Hindlimb muscle (tissue), 1 donor: ENCODE data around the gene ZCCHC7. TPM values are rescaled to one million over a fixed set of nuclear protein-coding genes. Genes with fewer than 3 reads are reported as not detected.

ENCODE experiments used
- DNase-seq: peaks from one replicate; pipeline ENCODE4 v3.0.0-alpha.2; 2013
- polyA plus RNA-seq: library from polyadenylated mRNA; unstranded; fragments of 120-200 nt; gene quantifications from one replicate; pipeline ENCODE4 v1.2.1, GENCODE V29; 2013; ENCODE audit not compliant: insufficient read length

The ZCCHC7 gene
- polyA plus RNA-seq, 1 donor = 11.0 TPM

DNA sequence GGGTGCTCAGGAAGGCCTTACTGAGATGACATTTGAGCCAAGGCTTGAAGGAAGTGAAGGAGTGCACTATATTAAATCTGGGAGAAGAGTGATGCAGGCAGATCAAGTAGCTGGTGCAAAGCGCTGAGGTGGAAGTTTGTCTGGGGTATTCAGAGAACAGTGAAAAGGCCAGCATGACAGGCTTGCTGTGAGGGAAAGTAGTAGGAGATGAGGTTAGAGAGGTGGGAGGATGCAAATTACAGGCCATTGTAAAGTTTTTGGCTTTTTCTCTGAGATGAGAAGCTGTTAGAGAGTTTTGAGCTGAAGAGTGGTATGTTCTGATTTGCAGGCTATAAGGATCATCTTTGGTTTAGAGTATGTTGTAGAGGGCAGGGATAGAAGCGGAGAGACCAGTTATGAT is 221.3 kb downstream of the ZCCHC7 start:
- DNase-seq = no peak

DNA sequence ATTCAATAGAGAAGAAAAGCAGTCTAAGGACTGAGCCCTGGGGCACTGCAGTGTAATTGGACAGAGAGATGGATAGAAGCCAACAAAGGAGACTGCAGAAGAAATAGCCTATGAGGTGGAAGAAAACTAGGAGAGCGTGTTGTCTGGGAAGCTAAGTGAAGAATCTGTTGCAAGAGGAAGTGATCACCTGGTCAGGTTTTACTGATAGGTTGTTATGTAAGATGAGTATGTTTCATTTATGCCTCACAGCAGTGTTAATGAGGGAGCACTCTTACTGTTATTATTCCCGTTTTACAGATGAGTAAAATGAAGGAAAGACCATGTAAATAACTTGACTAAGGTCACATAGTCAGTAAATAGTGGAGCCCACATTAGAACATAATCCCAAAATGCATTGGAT is 222.1 kb downstream of the ZCCHC7 start:
- DNase-seq = no peak

- no peak for DNase-seq
These were observed 222.5 kb downstream of the ZCCHC7 start for GRCh38 chr9:37342895-37343294.

DNA sequence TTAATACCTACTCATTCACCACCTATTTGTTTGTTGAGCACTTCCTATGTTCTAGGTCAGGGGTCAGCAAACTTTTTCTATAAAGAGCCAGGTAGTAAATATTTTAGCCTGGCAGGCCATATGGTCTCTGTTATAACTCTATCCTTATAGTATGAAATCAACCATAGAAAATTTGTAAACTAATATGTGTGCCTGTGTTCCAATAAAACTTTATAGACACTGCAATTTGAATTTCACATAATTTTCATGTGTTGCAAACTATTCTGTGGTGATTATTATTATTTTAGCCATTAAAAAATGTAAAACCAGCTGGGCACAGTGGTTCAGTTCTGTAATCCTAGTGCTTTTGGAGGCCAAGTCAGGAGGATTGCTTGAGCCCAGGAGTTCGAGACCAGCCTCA is 223.3 kb downstream of the ZCCHC7 start:
- no peak for DNase-seq

DNA sequence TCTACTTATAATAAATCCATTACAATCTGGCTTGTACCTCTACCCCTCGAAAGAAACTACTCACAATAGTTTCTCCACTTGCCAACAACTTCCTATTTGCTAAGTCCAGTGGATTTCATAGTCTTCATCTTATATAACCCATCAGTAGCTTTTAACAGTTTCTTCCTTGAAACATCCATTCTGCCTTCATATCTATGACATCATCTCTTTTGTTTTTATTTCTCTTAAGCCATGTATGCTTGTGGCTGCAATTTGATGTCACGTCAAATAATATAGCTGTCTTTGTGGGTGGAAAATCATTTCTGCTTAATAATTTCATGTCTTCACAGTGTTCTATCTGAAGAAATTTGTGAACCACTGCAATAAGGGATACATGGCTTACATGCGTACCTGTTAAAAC is 224.7 kb downstream of the ZCCHC7 start:
- no peak for DNase-seq

DNA sequence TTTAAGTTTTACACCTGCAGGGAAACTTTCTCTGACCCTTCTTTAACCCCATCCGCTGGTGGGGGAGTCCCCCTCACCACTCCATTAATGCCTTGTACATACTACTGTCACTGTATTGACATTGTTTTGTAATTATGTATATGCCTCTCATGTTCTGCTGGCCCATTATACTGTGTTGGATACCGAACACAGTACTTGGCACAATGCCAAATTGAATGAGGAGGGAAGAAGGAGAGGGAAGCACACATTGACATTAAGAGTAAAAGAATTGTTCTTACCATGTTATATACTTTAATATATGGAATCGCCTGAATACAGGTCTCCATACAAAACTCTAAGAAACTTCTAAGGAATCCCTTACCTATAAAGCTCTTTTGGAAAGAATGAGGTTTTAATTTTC is 228.5 kb downstream of the ZCCHC7 start:
- DNase-seq = no peak

GRCh38 chr9:37350486-37351190 is 230.3 kb downstream of the ZCCHC7 start:
- no peak for DNase-seq

DNA sequence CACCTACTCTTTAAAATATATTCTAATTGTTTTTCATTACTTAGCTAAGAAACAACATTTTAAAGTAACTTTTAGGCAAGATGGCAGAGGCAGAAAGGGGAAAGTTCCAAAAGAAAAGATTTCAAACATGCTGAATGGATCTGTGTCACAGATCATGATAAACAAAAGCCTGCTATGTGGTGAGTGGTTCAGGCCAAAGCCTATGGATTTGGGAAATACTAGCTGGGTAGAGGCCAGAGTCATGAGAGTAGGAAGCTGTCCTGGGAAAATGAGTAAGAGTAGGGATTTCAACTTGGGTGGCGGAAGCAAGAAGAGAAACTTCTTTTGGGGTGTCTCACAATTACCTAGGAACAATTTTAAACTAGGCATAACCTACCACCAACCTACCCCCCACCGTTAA is 233.4 kb downstream of the ZCCHC7 start:
- no peak for DNase-seq

DNA sequence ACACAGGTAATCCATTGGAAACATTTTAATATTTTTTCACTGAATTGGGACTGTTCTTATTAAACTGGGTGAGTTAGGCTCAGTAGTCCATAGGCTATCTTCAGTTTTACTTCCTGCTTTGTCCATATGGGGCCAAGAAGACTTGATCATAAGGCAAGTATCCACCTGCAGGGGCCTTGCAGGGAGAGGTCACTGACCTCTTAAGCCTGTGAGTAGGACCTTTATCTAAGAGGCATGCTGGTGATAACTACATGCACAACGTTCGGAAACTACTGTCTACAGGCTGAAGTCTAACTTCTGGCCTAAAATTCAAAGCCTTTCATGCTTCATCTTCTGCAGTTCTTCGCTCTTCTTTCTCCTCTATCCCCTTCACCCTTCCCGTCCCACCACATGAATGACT is 242.1 kb downstream of the ZCCHC7 start:
- no peak for DNase-seq

GRCh38 chr9:37363124-37363523 is 242.8 kb downstream of the ZCCHC7 start:
- no peak for DNase-seq

GRCh38 chr9:37364136-37364535 is 243.8 kb downstream of the ZCCHC7 start:
- DNase-seq = no peak

- DNase-seq = no peak
These were observed 244.5 kb downstream of the ZCCHC7 start for GRCh38 chr9:37364751-37365360.

DNA sequence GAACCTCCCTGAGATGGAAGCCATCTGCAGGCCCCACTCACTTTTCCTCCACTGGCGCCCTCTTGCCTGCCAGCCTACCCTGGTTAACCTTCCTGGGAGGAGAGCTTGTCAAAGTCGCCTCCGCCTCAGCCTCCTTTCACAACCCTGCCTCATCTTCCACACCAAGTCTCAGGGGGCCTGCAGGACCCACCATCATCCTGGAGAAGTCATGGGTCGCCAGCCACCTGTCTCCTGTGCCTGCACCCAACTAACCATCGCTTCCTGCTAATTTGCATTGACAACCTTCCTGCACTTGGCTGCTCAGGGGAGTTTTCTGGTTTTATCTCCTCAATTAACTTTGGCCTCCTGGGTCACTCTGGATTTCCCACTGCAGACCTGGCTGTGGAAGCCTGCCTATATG is 249.3 kb downstream of the ZCCHC7 start:
- no peak for DNase-seq

DNA sequence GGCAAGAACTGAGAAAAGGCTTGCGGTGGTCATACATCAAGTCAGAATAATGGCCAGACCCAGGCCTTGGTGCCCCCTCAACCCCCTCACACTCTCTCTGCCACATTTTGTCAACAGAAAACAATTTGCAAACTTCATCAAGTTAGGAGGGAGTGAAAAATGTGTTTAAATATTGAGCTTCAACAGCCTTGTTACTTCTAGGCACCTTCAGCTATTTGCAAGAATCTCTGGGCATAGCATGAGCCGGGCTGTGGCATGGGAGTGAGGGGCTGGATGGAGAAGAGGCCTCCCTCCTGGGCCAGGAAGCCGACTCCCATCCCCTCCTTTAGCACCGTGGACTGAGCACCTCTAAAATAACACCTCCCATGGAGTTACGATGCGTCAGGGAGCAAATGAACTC is 249.9 kb downstream of the ZCCHC7 start:
- no peak for DNase-seq

DNA sequence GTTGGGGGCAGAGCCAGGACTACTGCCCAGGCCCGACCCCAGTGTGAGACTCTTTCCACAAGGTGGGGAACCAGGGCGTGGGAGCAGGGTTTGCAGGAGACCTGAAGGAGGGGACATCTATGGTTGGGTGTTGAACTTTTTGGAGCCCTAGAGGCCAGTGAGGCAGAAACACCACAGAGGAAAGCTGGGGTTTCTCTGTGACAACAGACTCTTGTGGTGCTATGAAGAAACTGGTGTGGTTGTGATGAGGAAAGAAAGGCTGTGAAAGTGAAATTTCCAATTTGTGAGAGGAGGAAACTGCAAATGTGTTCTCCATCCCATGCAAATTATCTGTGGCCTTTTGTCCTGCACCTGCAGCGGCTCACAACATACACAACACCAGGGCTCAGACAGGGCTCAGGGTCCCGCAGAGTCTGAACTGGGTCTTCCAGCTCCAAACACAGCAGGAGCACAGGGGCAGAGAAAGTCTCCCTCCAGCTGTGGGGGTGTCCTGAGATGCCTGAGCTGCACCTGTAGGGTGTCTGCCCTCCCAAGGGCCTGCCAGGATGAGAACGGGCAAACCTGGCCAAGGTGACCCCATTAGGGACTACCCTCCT is 250.7 kb downstream of the ZCCHC7 start:
- DNase-seq = no peak

DNA sequence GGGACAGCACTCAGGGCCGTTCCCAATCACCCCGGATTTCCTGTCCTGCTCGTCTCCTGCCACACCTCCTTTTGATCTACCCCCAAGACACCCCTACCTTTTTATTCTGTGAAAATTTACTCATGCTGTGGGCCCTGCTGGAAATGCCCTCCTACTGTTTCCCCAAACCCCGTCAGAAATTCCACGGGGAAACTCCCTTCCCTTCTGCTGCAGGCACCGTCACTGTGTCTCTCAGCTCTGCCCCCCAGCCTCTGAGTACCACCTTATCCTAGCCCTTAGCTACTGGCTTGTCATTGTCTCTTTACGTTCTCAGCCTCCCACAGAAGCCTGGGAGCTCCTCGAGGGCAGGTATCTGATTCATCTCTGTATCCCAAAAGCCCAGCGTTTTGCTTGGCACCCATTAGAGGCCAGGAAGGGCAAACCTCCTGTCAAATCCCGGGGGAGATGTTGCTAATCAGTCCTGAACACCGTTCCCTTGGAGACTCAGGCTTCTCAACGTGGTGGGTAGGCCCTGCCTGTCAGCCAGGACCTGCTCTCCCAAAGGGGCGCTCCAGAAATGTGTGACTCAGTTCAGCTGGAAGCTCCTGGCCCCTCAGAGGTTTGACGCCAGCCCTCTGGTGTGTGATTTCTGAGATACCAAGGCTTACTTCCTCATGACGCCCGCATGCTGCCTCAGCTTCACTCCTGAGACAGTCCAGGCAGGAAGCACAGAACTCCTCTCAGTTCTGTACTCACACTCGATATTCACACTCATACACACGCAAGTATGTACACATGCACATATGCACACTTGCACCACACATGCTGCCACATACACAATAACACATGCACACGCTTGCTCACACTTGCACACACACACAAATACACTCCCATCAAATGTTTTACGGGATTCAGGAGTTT is 251.4 kb downstream of the ZCCHC7 start:
- no peak for DNase-seq

DNA sequence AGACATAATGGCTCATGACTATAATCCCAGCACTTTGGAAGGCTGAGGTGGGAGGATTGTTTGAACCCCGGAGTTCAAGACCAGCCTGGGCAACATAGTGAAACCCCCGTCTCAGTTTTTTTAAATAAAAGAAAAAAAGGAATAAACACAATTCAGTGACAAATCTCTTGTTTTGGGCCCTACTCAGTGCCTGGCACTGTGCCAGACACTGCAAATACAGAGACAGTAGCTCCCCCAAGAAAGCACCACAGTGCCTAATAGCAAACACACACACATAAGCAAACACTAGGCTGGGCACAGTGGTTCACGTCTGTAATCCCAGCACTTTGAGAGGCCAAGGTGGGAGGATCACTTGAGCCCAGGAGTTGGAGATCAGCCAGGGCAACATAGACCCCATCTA is 252.5 kb downstream of the ZCCHC7 start:
- no peak for DNase-seq

- DNase-seq = no peak
These were observed 253.2 kb downstream of the ZCCHC7 start for GRCh38 chr9:37373621-37374020.

GRCh38 chr9:37374892-37375291 is 254.5 kb downstream of the ZCCHC7 start:
- DNase-seq = no peak

DNA sequence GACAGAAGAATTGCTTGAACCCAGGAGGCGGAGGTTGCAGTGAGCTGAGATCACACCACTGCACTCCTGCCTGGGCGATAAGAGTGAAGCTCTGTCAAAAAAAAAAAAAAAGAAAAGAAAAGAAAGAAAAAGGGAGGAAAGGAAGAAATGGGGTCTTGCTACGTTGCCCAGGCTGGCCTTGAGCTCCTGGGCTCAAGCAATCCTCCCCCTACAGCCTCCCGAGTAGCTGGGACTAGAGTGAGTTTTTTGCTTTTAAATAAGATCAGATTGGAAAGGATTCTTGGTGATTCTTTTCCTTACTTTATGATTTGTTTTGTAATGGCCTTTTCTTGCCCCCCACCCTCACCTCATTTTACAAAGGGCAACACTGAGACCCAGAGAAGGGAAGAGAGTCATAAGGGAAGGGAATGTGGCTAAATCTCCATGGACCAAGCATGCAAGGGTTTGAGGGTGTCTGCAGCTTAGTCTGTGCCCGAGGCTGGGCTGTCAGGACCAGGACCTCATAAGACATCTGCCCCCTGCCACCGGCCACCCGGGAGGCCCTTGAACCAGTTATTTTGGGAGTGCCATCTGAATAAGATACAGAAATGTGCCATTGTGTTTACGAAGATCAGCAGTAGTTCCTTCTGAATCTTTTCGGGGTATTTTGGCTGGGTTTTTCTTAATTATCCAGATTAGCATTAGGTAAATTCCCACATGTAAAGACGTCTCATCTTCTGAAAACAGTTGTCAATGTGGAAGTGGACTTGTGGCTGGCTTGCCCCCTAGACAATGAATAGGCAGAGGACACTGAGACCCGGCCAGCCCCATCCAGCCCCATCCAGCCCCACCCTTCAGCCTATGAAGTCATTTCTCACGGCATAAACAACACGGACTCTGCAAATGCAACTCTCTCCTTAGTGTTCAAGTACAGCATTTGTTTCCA is 257.6 kb downstream of the ZCCHC7 start:
- DNase-seq = no peak

GRCh38 chr9:37378613-37379004 is 258.2 kb downstream of the ZCCHC7 start:
- DNase-seq = no peak

DNA sequence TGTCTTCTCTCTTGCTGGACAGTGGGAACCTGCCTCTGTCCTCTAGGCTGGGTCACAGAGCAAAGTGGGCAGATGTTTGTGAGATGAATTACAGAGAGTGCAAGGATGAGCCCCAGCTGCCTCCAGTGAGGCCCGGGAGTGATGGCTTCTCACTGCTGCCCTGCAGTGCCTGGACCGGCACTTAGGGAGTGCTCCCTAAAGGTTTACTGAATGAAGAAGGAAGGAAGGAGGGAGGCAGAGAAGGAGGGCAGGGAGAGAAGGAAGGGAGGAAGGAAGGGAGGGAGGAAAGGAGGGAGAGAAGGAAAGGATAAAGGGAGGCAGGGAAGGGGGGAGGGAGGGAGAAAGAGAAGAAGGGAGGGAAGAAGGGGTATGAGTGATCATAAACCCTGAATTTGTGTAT is 259.5 kb downstream of the ZCCHC7 start:
- DNase-seq = no peak
